Measurements from ENCODE around the gene XAB2.

The XAB2 gene

DNA sequence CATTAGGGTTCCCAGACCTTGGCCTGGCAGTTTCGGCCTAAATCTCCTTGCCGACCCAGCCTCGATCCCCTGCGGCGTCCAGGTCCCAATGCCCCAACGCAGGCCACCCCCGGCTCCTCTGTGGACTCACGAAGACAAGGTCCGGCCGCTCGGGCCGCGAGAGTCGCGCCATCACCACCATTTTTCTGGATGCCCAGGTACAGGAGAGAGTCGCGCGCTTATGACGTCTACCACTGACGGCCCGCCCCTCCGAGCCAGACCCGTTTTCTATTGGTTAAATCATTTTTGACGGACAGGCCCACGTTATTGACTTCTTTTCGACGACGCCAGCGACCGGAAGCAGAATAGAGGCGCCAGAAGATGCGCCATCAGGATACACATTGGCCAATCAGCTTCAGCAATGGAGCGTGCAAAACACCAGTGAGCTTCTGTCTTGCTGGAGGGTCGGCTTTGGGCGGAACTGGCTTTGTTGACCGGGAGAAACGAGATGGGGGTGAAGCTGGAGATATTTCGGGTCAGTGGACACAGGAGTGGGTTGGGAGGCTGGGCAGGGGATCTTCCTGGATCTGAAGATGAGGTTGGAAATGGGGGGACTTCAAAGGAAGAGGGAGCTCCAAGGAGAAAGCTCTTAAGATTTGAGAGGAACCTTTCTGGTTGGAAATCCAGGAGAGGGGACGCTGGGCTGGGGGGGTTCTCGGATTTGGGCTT, at the start of gene XAB2, which contains the start of gene PET100:
XAB2 (minus strand) TSS at position 199 of the 708 bp plus-strand sequence; CDS start at position 181, 18 bp downstream.
PET100 (plus strand) TSS at position 447 of the 708 bp plus-strand sequence; CDS start at position 488, 41 bp downstream.
- peak; percentile 97 for FAIRE-seq

DNA sequence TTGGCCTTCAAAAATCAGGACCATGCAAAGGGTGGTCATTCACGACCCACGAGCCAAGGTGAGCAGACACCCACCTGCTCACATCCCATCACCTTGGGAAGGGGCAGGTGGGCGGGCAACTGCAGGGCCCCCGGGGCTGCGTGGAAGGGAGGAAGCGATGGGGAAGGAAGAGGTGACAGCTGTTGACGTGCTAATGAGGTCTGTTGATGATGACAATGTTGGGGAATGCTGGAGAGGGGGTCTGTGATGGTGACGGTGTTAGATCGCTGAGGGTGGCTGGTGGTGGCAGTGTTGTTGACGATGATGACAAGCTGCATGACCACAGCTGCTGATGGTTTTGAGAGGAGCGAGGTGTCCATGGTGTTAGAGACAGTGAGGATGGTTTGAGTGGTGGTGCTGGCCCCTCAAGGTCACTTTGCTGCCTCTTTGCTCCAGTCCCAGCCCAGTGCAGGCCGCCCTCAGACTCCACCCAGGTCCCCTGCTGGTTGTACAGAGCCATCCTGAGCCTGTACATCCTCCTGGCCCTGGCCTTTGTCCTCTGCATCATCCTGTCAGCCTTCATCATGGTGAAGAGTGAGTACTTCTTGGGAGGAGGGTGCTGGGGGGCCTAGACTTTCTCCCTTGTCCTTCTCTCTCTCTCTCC, 48.4 kb upstream of the XAB2 start:
- no peak for FAIRE-seq

DNA sequence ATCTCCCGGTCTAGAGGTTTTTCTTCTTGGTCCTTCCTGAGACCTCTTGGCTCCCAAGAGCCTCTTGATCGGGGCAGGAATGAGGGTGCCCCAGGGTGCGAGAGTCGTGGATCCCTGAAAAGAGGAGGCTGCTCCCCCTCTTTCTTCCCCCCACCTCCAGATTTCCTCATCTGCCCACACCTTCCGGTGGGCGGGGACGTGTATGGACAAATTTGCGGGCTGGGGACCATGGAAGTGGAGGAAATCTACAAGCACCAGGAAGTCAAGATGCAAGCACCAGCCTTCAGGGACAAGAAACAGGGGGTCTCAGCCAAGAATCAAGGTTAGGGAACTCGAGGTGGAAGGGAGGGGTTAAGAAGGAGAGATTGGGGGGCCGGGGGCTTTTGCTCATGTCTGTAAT, 47.5 kb upstream of the XAB2 start, which contains the start of gene MCEMP1:
MCEMP1 (plus strand) TSS at position 237 of the 400 bp plus-strand sequence; CDS start at position 268, 31 bp downstream.
- FAIRE-seq, result no peak

DNA sequence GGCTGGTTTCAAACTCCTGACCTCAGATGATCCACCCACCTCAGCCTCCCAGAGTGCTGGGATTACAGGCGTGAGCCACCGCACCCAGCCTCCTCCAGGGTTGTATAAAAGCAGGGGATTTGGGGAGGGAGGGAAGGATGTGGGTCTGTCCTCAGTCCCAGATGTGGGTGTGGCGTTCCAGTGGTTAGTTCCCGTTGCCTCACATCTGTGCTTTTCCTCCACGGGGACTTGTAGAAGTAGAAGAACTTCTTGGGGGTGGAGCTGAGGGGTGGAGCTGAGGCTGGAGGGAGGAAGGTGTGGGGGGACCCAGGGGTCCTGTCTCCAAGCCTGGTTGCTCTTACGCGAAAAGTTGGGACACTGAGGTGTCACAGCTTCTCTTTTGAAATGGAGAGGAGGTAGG, 47.0 kb upstream of the XAB2 start:
- FAIRE-seq, result no peak

DNA sequence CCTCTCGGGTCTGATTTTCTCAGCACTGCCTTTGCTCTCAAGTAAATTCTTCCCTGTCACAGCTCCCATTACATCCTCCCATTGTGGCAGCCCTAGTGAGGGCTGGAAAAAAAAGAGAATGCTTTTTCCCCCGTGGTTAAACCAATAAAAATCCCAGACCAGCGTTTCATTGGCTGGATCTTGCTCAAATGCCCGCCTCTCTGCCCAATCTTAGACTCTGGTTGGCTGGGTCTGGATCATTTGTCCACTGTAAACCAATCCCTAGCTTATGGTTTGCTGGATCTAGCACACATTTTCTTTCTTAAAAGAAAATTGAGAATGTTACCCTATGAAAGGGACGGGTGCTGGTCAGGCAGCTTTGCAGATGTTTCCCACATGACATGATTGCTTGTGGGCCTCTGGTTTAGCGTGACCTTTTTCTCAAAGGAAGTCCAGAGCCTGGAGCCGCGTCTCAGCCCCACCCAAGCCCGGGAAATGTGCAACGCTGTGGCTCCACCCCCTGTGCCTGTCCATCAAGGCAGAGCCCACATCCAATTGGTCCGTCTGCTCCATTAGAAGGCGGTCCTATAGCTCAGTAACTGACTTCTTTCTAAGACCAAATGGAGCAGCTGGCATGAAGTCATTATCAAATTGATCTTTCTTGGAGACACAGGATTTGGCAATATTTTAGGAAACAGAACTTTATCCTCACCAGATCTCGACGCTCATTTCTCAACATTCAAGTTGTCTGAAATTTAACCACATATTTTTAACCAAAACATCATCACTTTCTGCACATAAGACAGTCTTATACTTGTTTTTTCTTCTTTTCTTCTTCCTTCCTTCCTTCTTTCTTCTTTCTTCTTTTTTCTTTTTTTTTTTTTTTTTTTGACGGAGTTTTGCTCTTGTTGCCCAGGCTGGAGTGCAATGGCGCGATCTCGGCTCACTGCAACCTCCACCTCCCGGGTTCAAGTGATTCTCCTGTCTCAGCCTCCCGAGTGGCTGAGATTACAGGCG, 45.0 kb upstream of the XAB2 start:
- no peak for FAIRE-seq

DNA sequence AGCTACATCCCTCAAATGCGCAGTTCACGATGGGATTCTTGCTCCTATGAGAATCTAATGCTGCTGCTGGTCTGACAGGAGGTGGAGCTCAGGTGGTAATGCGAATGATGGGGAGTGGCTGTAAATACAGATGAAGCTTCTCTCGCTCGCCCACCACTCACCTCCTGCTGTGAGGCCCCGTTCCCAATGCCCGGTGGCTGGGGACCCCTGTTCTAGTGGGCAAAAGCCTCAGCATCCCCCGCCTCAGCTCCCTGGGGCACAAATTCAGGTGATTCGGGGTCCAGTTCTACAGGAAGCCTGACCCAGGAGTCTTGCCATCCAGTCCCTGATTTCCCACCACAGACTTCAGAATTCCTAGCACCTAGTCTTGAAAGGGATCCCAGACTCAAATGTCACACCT, 43.2 kb upstream of the XAB2 start:
- no peak for FAIRE-seq

DNA sequence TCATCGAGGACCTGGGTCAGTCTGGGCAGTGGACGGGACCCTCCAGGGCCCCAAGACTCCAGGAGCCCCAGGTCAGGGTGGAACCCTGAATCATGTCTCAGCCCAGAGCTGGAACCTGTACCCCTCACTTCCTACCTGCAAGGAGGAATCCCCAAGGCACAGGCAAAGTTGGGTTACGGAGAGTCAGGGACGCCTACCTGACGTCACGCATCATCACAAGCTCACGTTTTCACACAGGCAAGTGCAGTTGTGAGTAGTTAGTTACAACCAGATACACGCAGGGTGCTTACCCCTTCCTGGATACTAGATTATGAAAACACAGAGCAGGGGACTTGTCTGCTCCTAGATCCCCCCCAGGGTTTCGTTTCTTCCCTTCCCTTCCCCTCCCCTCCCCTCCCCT, 41.4 kb upstream of the XAB2 start:
- no peak for FAIRE-seq

DNA sequence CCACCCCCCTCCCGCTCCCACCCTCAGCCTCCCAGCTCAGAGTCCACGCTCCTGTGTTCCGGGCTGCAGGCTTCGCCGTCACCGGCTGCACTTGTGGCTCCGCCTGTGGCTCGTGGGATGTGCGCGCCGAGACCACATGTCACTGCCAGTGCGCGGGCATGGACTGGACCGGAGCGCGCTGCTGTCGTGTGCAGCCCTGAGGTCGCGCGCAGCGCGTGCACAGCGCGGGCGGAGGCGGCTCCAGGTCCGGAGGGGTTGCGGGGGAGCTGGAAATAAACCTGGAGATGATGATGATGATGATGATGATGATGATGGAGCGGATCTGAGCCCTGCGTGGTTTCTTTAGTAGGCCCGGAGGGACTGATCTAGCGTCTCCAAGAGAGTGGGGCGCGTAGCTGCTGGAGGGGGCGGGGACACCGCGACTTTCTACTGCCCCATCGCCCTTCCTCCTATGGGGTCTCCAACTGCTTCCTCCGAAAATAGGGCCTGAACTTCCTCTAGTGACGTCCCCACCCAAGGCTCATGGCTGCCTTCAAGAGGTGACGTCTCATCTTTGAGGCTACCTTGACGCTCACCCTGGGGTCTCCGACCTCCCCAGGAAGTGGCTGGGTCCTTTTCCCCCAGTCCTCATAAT, 40.9 kb upstream of the XAB2 start:
- no peak for FAIRE-seq

DNA sequence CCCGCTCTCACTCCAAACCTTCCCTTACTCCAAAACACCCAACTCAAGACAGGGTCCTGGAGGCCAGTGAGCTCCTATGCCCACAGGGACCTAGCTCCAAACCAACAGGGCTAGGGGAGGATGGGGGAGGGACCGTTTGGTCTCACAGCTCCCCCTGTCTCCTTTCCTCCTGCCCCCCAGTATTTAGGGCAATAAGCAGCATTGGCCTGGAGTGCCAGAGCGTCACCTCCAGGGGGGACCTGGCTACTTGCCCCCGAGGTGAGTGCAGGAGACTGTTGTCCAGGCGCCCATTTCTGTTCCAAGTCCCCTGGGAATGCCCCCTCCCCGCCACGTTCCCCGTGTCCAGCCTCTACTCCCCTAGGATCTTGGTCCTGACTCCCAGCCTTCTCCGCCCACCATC, 40.3 kb upstream of the XAB2 start:
- FAIRE-seq, result no peak

DNA sequence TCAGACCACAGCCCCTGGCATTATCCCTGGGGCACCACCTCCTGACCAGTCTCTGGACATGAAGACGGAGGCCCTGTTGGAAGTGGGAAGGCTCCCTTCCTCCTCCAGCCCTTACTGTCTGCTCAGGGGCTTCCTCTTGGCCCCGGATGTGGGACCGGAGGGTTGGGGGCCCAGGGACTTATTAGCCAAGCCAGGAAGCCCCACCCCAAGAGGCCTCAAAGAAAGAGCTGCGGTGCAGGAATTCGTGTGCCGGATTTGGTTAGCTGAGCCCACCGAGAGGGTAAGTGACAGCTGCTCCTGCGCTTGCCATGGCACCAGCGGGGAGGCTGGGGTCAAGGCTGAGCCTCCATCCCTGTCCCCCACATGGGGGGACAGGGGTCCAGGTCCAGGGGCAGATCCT, 39.5 kb upstream of the XAB2 start, which contains the start of gene RETN:
RETN (plus strand) TSS at position 208 of the 400 bp plus-strand sequence. CDS start 278 bp downstream, outside the sequence.
- no peak for FAIRE-seq

DNA sequence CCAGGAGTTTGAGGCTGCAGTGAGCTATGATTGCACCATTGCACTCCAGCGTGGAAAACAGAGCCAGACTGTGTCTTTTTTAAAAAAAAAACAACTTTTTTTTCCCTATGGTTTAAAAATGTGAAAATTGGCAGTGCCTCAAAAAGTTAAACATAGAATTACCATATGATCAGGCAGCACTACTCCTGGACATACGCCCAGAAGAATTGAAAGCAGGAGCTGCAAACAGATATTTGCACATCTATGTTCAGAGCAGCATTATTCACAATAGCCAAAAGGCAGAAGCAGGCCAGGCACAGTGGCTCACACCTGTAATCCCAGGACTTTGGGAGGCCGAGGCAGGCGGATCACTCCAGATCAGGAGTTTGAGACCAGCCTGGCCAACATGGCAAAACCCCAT, 35.7 kb upstream of the XAB2 start:
- FAIRE-seq, result no peak

DNA sequence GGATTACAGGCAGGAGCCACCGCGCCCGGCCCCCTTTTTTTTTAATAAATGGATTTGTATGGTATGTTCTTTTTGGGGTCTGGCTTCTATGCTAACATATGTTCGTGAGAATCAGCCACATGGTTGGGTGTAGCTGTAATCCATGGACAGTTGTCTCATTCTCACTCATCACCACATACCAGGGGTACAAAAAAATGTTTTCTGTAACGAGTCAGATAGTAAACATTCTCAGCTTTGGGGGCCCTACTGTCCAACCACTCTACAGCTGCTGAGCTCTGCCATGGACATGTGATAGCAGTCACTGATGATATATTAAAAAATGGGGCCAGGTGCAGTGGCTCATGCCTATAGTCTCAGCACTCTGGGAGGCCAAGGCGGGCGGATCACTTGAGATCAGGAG, 34.4 kb upstream of the XAB2 start:
- no peak for FAIRE-seq

DNA sequence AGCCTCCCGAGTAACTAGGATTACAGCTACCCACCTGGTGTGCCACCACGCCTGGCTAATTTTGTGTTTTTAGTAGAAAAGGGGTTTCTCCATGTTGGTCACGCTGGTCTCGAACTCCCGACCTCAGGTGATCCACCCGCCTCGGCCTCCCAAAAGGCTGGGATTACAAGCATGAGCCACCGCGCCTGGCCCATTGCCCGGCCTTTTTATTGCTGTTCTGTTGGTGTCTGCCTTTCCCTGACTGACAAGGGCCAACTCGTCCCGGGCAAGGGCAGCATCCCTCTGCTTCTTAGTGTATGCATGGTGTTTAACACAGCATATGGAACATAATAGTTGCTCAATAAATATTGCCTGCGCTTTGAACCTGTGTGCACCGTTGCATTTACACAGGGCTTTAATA, 33.3 kb upstream of the XAB2 start:
- no peak for FAIRE-seq

DNA sequence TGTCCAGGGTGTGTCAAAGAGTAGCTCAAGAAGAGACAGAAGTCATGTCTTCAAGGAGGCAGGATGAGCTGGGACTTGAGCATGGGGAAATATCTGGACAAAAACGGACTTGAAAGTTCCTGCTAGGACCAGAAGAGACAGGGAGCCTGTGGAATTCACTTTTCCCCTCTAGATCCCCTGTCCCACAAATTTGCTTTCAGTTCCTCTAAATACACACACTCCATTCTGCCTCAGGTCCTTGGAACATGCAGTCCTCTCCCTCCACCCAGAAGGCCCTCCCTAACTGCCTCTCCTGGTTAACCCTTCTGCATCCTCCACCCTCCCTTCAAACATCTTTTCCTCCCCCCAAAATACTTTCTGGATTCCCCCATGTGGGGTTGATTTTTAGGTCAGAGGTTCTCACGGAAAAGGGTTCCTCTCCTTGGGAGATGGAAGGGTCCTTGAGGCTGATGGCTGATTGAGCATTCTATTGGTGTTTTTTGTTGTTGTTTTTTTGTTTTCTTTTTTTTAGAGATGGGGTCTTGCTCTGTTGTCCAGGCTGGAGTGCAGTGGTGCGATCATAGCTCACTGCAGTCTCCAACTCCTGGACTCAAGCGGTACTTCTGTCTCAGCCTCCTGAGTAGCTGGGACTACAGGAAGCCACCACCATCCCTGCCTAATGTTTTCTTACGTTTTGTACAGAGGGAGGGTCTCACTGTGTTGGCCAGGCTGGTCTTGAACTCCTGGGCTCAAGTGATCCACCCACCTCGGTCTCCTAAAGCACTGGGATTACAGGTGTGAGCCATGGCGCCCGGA, 32.6 kb upstream of the XAB2 start:
- FAIRE-seq, result no peak

DNA sequence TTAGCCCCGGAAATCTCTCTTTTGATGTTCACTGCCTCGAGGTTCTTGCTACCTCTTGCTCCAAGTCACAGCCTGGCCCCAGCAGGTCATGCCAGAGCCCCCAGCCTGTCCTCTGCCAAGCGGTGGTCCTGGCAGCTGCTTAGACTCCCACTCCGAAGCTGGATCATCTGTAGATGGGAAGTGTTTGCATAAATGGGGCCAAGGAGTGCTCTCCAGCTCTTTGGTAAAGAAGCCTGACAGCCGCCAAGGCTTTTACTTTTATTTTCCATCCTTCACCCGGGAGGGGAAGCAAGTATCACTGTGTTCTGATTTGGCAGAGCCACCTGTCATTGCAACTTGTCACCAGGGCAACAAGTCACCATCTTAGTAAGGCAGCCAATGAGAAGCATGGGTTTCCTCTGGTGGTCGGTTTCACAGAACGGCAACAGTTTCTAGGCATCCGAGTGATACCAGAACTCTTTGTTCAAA, 28.9 kb upstream of the XAB2 start:
- FAIRE-seq, result no peak

DNA sequence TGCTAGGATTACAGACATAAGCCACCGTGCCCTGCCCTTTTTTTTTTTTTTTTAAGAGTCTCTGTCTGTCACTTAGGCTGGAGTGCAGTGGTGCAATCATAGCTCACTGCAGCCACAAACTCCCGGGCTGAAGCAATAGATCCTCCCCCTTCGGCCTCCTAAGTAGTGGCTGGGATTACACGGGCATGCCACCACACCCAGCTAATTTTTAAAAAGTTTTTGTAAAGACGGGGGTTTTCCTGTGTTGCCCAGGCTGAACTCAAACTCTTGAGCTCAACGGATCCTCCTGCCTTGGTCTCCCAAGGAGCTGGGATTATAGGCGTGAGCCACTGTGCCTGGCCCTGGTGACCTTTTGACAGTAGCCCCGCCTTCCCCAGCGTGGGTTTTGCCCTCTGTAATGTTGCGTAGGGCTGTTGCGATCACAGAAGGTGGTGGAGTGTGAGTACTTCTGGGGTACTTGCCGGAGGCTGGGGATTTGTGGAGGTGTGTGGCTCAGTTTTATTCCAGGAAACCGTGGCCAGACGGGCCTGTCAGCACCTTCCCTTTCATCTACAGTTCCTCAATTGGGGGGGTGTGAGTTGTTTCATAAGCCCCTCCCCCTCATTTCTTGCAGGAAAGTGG, 27.9 kb upstream of the XAB2 start:
- no peak for FAIRE-seq

DNA sequence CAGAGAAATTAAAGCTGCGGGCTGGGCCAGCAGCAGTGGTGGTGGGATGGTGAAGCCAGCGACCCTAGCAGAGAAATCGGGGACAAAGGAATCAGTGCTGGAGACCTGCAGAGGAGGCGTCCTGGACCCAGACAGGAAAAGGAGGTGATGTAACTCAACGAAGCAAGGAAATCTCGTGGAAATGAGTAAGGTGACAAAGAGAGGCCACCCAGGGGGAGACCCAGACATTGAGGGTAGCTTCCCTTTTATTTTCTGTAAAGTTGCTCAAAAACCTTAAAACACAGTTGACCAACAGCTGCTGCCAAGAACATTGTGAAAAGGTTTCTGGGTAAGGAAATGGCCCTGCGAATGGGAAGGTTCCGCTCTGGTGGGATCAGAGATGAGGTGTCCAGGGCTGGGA, 26.2 kb upstream of the XAB2 start:
- no peak for FAIRE-seq

DNA sequence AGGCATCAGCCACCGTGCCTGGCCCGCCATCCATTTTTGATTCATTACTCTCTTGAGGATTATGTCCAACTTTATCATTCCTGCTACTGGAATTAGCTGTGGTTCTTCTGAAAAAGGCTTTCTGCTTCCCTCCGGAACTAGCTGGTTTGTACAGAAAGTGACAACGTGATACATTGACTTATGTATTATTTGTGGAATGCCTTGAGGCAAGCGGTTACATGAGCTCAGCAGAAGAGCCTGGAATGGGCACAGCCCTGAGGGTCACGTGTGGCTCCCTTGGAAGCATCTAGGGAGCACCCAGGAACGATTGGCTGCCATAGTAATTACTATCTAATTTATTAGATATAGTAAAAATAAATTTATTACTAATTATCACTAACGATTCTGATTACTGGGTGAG, 25.1 kb upstream of the XAB2 start:
- FAIRE-seq, result no peak

DNA sequence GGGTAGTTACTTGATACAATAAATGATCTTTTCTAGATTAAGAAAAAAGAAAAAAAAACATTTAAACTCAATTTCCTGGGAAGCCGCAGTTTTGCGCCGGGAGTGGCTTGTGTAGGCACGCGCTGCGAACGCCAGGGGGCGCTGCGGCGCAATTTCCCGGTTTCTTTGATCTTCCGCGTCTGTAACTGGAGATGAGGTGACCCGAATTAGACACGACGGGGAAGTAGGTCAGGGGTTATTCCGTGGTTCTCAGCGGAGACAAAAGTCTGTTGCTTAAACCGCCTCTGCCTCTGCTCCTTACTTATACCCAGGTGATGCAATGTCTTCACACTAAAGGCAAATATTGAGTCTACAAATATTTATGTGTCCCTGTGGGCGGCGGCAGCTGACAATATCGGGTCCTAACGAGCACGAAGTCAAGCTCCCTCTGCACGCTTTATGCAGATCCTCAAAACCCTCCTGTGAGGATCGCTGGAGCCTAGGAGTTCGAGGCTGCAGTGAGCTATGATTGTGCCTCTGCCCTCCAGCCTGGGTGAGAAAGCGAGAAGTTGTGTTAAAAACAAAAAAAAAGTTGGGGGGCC, 22.8 kb upstream of the XAB2 start:
- no peak for FAIRE-seq

DNA sequence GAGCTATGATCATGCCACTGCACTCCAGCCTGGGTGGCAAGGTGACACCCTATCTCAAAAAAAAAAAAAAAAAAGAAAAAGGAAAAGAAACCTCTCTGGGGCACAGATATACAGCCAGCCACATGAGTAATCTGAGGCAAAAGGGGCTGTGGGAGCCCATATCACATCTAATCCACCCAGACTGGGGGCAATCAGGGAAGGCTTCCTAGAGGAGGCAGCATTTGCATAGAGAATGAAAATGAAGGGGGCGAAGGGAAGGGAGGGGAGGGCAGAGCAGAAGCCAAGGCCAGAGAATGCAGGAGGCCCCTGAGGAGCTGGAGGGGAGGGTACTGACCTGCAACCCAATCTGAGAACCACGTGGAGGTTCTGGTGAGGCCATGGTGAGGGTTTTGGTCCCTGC, 20.8 kb upstream of the XAB2 start:
- FAIRE-seq, result no peak
